Endometrium (tissue), 2 donors: ENCODE data around the gene ARL3.
"Not testable (repeated sequence)": the region's sequence is repeated elsewhere in the genome, so short reads cannot be mapped to it uniquely, and the experiment has no call there.

ENCODE experiments used
- FAIRE-seq: peaks from 2 replicates; lab custom pipeline; 2012; peaks lifted over from hg19 to GRCh38; lab: Jason Lieb, UNC
- donor health status: control.
- donor health status: control.

Gene ARL3

GRCh38 chr10:102713814-102714620 is at the start of gene ARL3:
Gene ARL3, minus strand, starts transcription at chr10:102714397. Its CDS starts 122 bp downstream, at chr10:102714275.
- FAIRE-seq = no peak

- no peak for FAIRE-seq
Observed at GRCh38 chr10:102763037-102763607, 48.9 kb upstream of the ARL3 start.

DNA sequence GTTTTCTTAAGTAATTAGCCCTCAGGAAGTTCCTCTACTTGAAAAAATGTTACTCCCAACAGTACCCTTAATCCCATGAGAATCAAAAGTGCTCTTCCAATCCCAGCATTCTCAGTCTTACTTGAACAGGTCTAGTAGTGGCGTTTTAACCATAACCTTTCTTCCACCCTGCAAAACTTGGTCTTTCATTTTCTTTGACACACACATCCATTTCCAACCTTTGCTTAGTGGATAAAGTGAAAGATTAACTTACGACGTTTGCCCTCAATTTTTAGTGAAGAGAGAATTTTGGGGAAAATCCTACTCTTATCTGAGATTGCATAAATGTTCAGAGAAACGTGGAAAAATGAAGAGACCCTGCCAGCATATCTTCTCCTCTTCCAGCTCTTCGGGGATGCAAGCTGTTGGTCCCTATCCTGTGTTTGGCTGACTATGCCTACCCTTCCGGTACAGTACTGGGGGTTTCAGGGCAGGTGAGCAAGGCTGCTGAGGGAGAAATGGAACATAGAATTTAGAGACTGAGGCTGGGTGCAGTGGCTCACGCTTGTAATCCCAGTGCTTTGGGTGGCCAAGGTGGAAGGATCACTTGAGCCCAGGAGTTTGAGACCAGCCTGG is 48.3 kb upstream of the ARL3 start:
- no peak for FAIRE-seq

GRCh38 chr10:102761981-102762380 is 47.8 kb upstream of the ARL3 start:
- FAIRE-seq = no peak

DNA sequence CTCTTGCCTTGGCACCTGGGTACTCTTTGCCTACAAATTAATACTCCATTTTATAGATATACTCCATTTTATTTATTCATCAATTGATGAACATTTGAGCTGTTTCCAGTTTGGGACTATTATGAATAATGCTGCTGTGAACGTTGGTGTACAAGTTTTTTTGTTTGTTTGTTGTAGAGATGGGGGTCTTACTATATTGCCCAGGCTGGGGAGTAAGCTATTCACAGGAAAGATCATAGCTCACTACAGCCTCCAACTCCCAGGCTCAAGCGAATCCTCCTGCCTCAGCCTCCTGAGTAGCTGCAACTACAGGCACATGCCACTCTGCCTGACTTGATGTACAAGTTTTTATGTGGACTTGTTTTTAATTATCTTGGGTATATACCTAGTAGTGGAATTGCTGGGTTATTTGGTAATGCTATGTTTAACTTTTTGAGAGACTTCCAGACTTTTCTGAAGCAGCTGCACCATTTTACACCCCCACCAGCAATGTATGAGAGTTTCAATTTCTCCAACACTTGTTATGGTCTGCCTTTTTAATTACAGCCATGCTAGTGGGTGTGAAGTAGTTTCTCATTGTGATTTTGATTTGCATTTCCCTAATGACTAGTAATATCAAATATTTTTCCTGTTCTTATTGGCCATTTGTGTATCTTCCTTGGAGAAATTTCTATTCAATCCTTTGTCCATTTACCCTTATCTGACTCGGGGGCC is 45.5 kb upstream of the ARL3 start:
- FAIRE-seq = no peak

DNA sequence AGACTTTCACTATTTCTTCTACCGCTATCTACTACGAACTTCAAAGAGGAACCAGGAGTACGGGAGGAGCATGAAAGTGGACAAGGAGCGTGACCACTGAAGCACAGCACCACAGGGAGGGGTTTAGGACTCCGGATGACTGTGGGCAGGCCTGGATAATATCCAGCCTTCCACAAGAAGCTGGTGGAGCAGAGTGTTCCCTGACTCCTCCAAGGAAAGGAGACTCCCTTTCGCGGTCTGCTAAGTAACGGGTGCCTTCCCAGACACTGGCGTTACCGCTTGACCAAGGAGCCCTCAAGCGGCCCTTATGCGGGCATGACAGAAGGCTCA is 44.7 kb upstream of the ARL3 start:
- not testable (repeated sequence) for FAIRE-seq

- FAIRE-seq = no peak
Observed at GRCh38 chr10:102758240-102758932, 44.2 kb upstream of the ARL3 start.

DNA sequence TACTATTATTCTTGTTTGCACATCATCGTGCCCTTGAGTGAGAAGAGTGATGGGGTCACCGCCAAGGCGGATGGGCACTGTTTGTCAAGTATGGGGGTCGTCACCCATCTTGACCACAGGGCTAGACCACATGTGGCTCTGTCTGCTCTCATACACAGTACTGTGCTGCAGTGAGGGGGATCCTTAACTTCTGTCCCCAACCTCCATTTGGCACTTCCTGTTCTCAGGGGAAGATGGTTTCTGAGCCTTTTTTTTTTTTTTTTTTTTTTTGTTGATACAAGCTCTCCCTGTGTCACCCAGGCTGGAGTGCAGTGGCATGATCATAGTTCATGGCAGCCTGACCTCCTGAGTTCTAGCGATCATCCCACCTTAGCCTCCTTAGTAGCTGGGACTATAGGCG is 43.1 kb upstream of the ARL3 start:
- FAIRE-seq = no peak

GRCh38 chr10:102753718-102754117 is 39.5 kb upstream of the ARL3 start:
- peak; percentile 62 for FAIRE-seq

- no peak for FAIRE-seq
Observed at GRCh38 chr10:102752934-102753664, 38.9 kb upstream of the ARL3 start.

- no peak for FAIRE-seq
Observed at GRCh38 chr10:102752266-102752930, 38.2 kb upstream of the ARL3 start.

GRCh38 chr10:102745157-102745556 is 31.0 kb upstream of the ARL3 start:
- FAIRE-seq = no peak

DNA sequence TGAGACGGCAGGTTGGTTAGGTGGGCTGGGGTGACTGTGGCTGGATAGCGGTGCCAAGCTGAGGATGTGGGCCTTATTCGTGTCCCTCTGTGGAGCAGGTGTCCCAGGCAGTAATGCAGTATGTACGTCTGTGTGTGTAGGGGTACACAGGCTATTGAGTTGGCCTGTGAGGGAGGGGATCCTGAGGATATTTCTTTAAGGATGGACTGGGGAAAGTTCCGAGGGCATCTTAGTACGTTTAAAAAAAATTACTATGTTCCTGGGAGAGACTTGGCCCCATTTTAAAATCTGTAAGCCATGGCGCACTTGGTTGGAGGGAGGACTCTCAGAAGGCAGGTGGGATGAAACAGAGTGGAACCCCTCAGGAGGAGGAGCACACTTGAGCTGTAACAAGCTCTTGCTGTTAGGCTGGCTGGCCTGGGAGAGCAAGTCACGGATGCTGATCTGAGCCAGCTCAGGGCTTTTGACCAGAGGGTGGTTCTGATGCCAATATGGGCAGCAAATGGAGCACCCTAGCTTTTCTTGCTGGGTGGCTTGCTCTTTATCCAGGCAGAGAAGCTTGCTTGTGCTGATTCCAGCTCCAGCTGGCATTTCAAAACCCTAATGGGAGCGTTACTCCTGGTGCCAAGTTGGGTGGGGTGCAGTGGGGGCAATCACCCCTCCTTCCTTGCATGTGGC is 30.3 kb upstream of the ARL3 start:
- no peak for FAIRE-seq

DNA sequence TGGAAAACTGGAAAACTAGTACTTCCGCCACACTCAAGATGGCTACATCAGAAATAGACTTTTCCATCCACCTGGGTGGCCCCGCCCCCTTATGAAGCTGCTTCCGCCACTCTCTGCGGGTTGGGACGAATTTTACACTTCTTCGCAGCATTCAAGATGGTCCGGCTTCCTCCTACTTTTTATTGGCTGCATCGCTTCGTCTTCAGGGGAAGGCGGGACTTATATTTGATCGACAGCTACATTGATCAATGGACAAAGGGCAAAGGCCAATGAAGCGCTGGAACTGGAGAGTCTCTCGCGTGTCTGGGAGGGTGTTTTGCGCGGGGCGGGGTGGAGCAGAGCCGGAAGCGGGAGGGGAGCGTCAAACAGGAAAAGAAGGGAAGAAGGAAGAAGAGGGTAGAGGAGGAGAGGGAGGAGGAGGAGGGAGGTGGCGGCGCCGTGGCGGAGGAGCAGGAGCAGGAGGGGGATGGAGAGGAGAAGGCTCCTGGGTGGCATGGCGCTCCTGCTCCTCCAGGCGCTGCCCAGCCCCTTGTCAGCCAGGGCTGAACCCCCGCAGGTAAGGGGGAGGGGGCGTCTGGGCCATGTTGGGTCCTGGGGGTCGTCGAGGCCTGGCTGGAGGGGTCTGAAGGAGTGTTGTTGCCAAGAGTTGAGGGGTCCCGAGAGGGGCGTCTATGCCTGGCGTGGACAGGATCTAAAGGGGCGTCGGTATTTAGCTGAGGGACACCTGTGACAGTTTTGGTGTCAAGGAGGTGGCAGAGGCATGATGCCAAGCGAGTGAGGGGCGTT is 29.6 kb upstream of the ARL3 start, which contains the start of gene WBP1L:
Gene WBP1L, plus strand, starts transcription at position 361 of the 786 bp plus-strand sequence. Its CDS starts 106 bp downstream, at position 467.
- peak; percentile 99 for FAIRE-seq

GRCh38 chr10:102743078-102743587 is 28.9 kb upstream of the ARL3 start:
- FAIRE-seq = no peak

- FAIRE-seq = not testable (repeated sequence)
Observed at GRCh38 chr10:102742313-102742712, 28.1 kb upstream of the ARL3 start.

- FAIRE-seq = no peak
Observed at GRCh38 chr10:102741726-102742237, 27.6 kb upstream of the ARL3 start.

- FAIRE-seq = no peak
Observed at GRCh38 chr10:102740229-102740628, 26.0 kb upstream of the ARL3 start.

DNA sequence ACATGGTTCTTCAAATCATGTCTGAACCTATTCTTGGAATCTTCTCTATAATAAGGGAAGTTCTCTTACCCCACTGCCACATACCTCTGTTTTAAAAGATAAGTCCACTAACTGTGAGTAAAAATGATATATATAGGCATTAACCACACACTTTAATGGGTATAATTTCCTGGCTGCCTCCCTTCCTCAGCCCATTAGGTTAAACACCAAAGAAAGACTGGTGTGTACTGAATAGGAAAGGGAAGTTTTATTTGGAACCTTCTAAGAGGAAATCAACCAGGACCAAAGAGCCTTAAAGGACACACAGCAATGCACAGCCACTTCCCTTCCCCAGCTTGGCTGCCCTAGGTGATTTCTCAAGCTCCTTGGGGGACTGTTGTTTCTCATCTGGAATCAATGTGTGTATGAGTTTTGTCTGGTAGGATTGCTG is 24.5 kb upstream of the ARL3 start:
- no peak for FAIRE-seq
